Kidney (tissue), 14 donors: ENCODE data around the gene LIPA. TPM values are rescaled to one million over a fixed set of nuclear protein-coding genes. Genes with fewer than 3 reads are reported as not detected.

Experiments
- DNase-seq, 5 donors: peaks; one replicate each; pipeline ENCODE4 v3.0.0-alpha.2; 2013 to 2020
- FAIRE-seq: peaks from 2 replicates; lab custom pipeline; 2012; peaks lifted over from hg19 to GRCh38; lab: Jason Lieb, UNC
- H3K27ac ChIP-seq, 2 donors: one replicate each; pipeline ENCODE4 v1.7.0; 2013; ENCODE audit warnings: low read depth in 2 of 2, low read length in 2 of 2, inconsistent platforms in 1 of 2
- H3K27me3 ChIP-seq: one replicate; pipeline ENCODE4 v1.7.1; 2013; ENCODE audit warnings: low read length, inconsistent platforms; ENCODE audit not compliant: control insufficient read depth, insufficient read depth
- H3K36me3 ChIP-seq, 3 donors: one replicate each; pipeline versions ENCODE4 v1.7.0 to v1.7.1; 2013; ENCODE audit warnings: low read length in 3 of 3, control low read depth in 1 of 3, inconsistent platforms in 1 of 3; ENCODE audit not compliant: insufficient read depth in 3 of 3, control insufficient read depth in 2 of 3
- H3K4me1 ChIP-seq, 3 donors: one replicate each; pipeline versions ENCODE4 v1.7.0 to v1.7.1; 2013; ENCODE audit warnings: low read length in 3 of 3, inconsistent platforms in 1 of 3, low read depth in 1 of 3; ENCODE audit not compliant: control insufficient read depth in 2 of 3, insufficient read depth in 2 of 3
- H3K4me3 ChIP-seq, 3 donors: one replicate each; pipeline versions ENCODE4 v1.7.0 to v1.8.1; 2013; ENCODE audit warnings: low read length in 3 of 3, control low read depth in 1 of 3, inconsistent platforms in 1 of 3
- H3K9ac ChIP-seq, 3 donors: one replicate each; pipeline versions ENCODE4 v1.7.0 to v1.7.1; 2013; ENCODE audit warnings: low read length in 3 of 3, control low read depth in 1 of 3, inconsistent platforms in 1 of 3
- H3K9me3 ChIP-seq, 3 donors: one replicate each; pipeline versions ENCODE4 v1.7.0 to v1.7.1; 2013; ENCODE audit warnings: low read length in 3 of 3, control low read depth in 1 of 3, inconsistent platforms in 1 of 3; ENCODE audit not compliant: control insufficient read depth in 2 of 3, insufficient read depth in 1 of 3
- intact Hi-C: fragments of 100-400 bp; cut with DNase I; formaldehyde crosslinking; loops from one replicate; pipeline ENCODE4 v1.11.1; 2022
- polyA plus RNA-seq: library from polyadenylated mRNA; stranded (reverse); fragments of 350-450 nt; fragmentation: Illumina TruSeq; extraction: RNeasy Lipid Tissue Mini Kit (QIAGEN cat#74804); gene quantifications from one replicate; pipeline ENCODE4 v1.2.3, GENCODE V29; 2014; ENCODE audit warnings: low read depth, low replicate concordance; ENCODE audit not compliant: insufficient read depth
- total RNA-seq: library from RNA; stranded (reverse); fragmentation: NEBNext Ultra II Directional; extraction: Animal tissue kit (Norgen Biotek cat#: 25700); gene quantifications from one replicate; pipeline ENCODE4 v1.2.1, GENCODE V29; 2021
- TF ChIP-seq, protein P1 (sequence below): IDR thresholded peaks from 3 replicates; pipeline ENCODE4 v1.5.1; 2012; ENCODE audit warnings: mild to moderate bottlenecking, moderate library complexity, borderline replicate concordance; ENCODE audit not compliant: insufficient read depth; ENCODE audit errors: extremely low read depth
- donor health status: control.
- donor health status: control.
- donor health status: control.
- donor health status: control.
- donor health status: control.
- donor health status: DM: yes; HTN: yes; CAD: no.
- donor health status: Normal renal cell carcinoma (clear cell type).

LIPA gene
- total and polyA plus RNA-seq, 2 donors from 2014 or later: 43.8 to 84.5 TPM

DNA sequence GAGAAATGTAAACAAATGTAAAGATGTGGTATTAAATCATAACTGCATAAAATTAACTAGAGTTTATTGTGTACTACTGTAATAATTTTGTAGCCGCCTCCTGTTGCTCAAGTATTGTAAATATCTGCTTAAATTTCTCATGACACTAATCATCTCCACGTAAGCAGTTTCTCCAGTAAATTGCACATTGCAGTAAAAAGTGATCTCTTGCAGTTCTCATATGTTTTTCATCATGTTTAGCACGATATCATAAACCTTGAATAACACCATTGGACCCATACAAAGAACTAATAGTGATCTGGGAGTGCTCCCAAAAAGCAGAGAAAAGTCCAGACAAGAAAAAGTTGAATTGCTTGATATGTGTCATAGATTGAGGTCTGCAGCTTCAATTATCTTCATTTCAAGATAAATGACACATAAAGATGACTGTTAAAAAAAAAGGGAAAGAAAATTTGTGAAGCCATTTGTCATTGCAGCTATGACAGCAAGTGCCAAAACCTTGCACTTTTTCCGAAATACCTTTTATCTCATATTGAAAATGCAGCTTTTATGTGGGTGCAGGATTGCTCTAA lies 15.3 kb downstream of the LIPA start:
- intact Hi-C loops: no loop called here
- H3K4me3 ChIP-seq: no peak overlapping the region
- H3K9me3 ChIP-seq: no peaks in the 10 kb centered on the region
- no peak overlapping the region for H3K9ac ChIP-seq
- no peak for FAIRE-seq
- TF ChIP-seq, protein P1, sequence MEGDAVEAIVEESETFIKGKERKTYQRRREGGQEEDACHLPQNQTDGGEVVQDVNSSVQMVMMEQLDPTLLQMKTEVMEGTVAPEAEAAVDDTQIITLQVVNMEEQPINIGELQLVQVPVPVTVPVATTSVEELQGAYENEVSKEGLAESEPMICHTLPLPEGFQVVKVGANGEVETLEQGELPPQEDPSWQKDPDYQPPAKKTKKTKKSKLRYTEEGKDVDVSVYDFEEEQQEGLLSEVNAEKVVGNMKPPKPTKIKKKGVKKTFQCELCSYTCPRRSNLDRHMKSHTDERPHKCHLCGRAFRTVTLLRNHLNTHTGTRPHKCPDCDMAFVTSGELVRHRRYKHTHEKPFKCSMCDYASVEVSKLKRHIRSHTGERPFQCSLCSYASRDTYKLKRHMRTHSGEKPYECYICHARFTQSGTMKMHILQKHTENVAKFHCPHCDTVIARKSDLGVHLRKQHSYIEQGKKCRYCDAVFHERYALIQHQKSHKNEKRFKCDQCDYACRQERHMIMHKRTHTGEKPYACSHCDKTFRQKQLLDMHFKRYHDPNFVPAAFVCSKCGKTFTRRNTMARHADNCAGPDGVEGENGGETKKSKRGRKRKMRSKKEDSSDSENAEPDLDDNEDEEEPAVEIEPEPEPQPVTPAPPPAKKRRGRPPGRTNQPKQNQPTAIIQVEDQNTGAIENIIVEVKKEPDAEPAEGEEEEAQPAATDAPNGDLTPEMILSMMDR: no peak
- H3K27ac ChIP-seq: no peak overlapping the region
- no peaks in the 10 kb centered on the region for H3K36me3 ChIP-seq
- no peak for DNase-seq
- H3K27me3 ChIP-seq: no peaks in the 10 kb centered on the region
- peaks cover 0 to 2% (median 0%) of the 10 kb centered on the region in 3 donors for H3K4me1 ChIP-seq

DNA sequence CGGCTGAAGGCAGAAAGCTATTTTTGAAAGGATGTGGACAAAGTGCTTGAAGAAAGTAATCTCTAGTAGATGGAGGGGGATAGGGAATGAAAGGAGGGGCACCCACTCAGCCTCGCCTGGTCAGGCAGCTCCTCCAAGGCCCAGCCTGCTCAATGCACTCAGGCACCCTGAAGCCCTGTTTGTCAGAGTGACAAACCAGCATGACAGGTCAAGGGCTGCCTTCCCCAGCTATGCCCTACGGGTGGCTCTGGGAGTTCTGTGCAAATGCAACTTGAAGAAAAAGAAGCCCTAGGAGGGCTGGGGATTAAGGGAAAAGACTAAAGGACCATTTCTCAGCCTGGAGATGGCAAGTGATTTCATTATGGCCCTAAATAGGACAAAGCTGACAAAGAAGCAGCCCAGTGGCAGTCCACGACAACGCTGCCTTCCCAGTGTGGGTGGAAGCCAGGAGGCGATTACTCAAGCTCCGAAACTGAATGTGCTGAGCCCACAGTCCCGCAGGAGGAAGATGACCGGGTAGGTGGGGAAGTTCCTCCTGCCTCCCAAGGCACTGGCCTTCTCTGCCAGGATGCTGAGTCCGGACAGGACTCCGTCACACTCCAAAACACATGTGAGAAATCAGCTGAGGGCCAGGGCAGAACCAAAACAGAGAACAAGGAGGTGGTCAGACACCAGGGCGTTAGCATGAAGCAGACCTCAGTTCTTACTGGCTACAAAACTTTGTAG lies 16.3 kb downstream of the LIPA start:
- FAIRE-seq: no peak
- H3K9me3 ChIP-seq: no peaks in the 10 kb centered on the region
- H3K27ac ChIP-seq: no peak overlapping the region
- no peak for DNase-seq
- TF ChIP-seq, protein P1: no peak
- H3K36me3 ChIP-seq: no peaks in the 10 kb centered on the region
- H3K9ac ChIP-seq: no peak overlapping the region
- intact Hi-C loops: no loop called here
- no peaks in the 10 kb centered on the region for H3K4me1 ChIP-seq
- no peak overlapping the region for H3K4me3 ChIP-seq
- no peaks in the 10 kb centered on the region for H3K27me3 ChIP-seq

DNA sequence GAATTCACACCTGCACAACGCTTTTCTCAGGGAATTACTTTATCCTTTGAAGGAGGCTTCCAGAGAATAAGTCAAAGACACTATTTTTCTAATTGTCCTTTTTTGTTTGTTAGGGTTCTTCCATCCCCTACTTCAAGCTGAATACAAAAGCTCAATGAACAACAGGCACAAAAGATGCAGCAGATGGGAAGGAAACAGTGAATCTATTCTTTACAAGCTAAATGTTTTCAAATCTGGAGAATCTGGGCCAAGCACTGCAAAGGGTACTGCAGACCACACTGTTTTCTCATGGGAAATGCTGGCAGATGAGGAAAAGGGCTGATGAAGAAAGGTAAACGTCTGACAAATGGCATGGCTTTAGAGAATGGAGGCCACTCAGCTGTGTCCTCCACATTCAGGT lies 18.5 kb downstream of the LIPA start:
- intact Hi-C loops: no loop called here
- DNase-seq (no peak), FAIRE-seq (no peak)
- Histone ChIP-seq H3K36me3 (no peaks in the 10 kb centered on the region), H3K4me1 (no peaks in the 10 kb centered on the region), H3K9ac (no peak overlapping the region), H3K27me3 (no peaks in the 10 kb centered on the region), H3K4me3 (no peak overlapping the region), H3K9me3 (no peaks in the 10 kb centered on the region), H3K27ac (no peak overlapping the region)
- TF ChIP-seq, protein P1: no peak
